ENCODE measurements around the gene EPC2. TPM values are rescaled to one million over a fixed set of nuclear protein-coding genes. Genes with fewer than 3 reads are reported as not detected.

The EPC2 gene
- total RNA-seq (72.3 and 76.7 TPM in 2 replicates), polyA plus RNA-seq (18.0 and 33.3 TPM in 2 replicates), polyA minus RNA-seq (26.8 and 44.7 TPM in 2 replicates)
- total RNA-seq (2013): 51.1 TPM

GRCh38 chr2:148643998-148644882 lies at the start of gene EPC2:
EPC2 (plus strand) TSS chr2:148644751; CDS start chr2:148645018, 267 bp downstream.
- peaks cover 33% of the 10 kb centered on the region for H3K4me1 Mint-ChIP-seq
- CTCF ChIA-PET: no interaction called here
- H3K9me3 ChIP-seq (ENCODE audit: control extremely low read depth in 1 of 3, control insufficient read depth in 2 of 3, insufficient read depth in 1 of 3, low read length in 2 of 3): peaks cover 0 to 7% (median 0%) of the 10 kb centered on the region in 3 donors
- H3K27me3 Mint-ChIP-seq: no peaks in the 10 kb centered on the region
- peaks cover 2% of the 10 kb centered on the region for H3K9me3 Mint-ChIP-seq (ENCODE audit: insufficient read depth)
- no peak for TF ChIP-seq EZH2 (IDR thresholded peaks at IDR 0.05; ENCODE audit: borderline replicate concordance, insufficient read depth, low read depth, low read length, poor library complexity, severe bottlenecking)
- no peak for TF ChIP-seq CTCF (IDR thresholded peaks at IDR 0.05)
- H2AFZ ChIP-seq (ENCODE audit: insufficient read depth, low read depth, low read length, poor library complexity, severe bottlenecking): peak within 1 kb of the TSS; percentile 99
- WGBS (ENCODE audit: insufficient coverage): under 1% methylated on average over 76 of the region's 94 CpGs
- H3K27ac Mint-ChIP-seq: peak within 1 kb of the TSS; percentile 98
- POLR2A ChIA-PET: interaction anchor here (0.7 to 1.0 kb wide), 2 partner anchors 230 to 943 kb away, joined by 3 read pairs; partner anchors contain the start of gene MMADHC
- peak; percentile 57 for ATAC-seq (ENCODE audit: low read depth)
- peak within 1 kb of the TSS; percentile 98 for H3K4me3 Mint-ChIP-seq
- no peaks in the 10 kb centered on the region for H3K36me3 ChIP-seq (replicated peaks in 1 of 2; ENCODE audit: control extremely low read depth in 1 of 2, control insufficient read depth in 1 of 2, extremely low read depth in 1 of 2, insufficient read depth in 2 of 2, low read length in 1 of 2)
- DNase-seq: peak; percentile 94
- peaks cover 43% of the 10 kb centered on the region for H3K79me2 ChIP-seq (ENCODE audit: control insufficient read depth, insufficient read depth, low read length)
- peak within 1 kb of the TSS; percentile 97 for H3K9ac ChIP-seq (ENCODE audit: low read length)
- H3K4me2 ChIP-seq (replicated peaks; ENCODE audit: low read depth, low read length, poor library complexity, severe bottlenecking): peak within 1 kb of the TSS; percentile 94
- H3K27me3 ChIP-seq (replicated peaks in 1 of 4; ENCODE audit: control extremely low read depth in 1 of 4, control insufficient read depth in 3 of 4, insufficient read depth in 4 of 4, low read length in 3 of 4): no peaks in the 10 kb centered on the region
- intact Hi-C loops (cut with micrococcal nuclease): loop anchor here (2.0 to 10.0 kb wide), 3 partner anchors 29 to 799 kb away; partner anchors contain the start of gene ACVR2A
- peak within 1 kb of the TSS; percentile 92 to 94 for H3K27ac ChIP-seq (ENCODE audit: low read length in 2 of 2)
- H3K4me3 ChIP-seq (ENCODE audit: control extremely low read depth in 1 of 5, extremely low read depth in 1 of 5, insufficient read depth in 1 of 5, low read depth in 2 of 5, low read length in 4 of 5): peak within 1 kb of the TSS; percentile 84 to 96 (median 93)
- peaks cover 25% of the 10 kb centered on the region for H4K20me1 ChIP-seq (ENCODE audit: control insufficient read depth, insufficient read depth, low read length, poor library complexity, severe bottlenecking)
- peaks cover 19 to 25% of the 10 kb centered on the region in 2 donors for H3K4me1 ChIP-seq (ENCODE audit: control insufficient read depth in 2 of 2, insufficient read depth in 2 of 2, low read length in 2 of 2)

- Histone ChIP-seq H4K20me1 (ENCODE audit: control insufficient read depth, insufficient read depth, low read length, poor library complexity, severe bottlenecking) (no peaks in the 10 kb centered on the region), H3K4me1 (ENCODE audit: control insufficient read depth in 2 of 2, insufficient read depth in 2 of 2, low read length in 2 of 2) (no peaks in the 10 kb centered on the region), H3K9me3 (ENCODE audit: control extremely low read depth in 1 of 3, control insufficient read depth in 2 of 3, insufficient read depth in 1 of 3, low read length in 2 of 3) (peaks cover 0 to 5% (median 2%) of the 10 kb centered on the region in 3 donors), H3K36me3 (replicated peaks in 1 of 2; ENCODE audit: control extremely low read depth in 1 of 2, control insufficient read depth in 1 of 2, extremely low read depth in 1 of 2, insufficient read depth in 2 of 2, low read length in 1 of 2) (no peaks in the 10 kb centered on the region), H3K79me2 (ENCODE audit: control insufficient read depth, insufficient read depth, low read length) (no peaks in the 10 kb centered on the region), H3K4me3 (ENCODE audit: control extremely low read depth in 1 of 5, extremely low read depth in 1 of 5, insufficient read depth in 1 of 5, low read depth in 2 of 5, low read length in 4 of 5) (no peak overlapping the region), H3K27me3 (replicated peaks in 1 of 4; ENCODE audit: control extremely low read depth in 1 of 4, control insufficient read depth in 3 of 4, insufficient read depth in 4 of 4, low read length in 3 of 4) (no peaks in the 10 kb centered on the region), H3K9ac (ENCODE audit: low read length) (no peak overlapping the region), H3K27ac (ENCODE audit: low read length in 2 of 2) (no peak overlapping the region), H2AFZ (ENCODE audit: insufficient read depth, low read depth, low read length, poor library complexity, severe bottlenecking) (no peak overlapping the region), H3K4me2 (replicated peaks; ENCODE audit: low read depth, low read length, poor library complexity, severe bottlenecking) (no peak overlapping the region)
- ChIA-PET POLR2A (no interaction called here), CTCF (no interaction called here)
- TF ChIP-seq CTCF (IDR thresholded peaks at IDR 0.05) (no peak), EZH2 (IDR thresholded peaks at IDR 0.05; ENCODE audit: borderline replicate concordance, insufficient read depth, low read depth, low read length, poor library complexity, severe bottlenecking) (no peak)
- H3K4me3 Mint-ChIP-seq: no peak overlapping the region
- intact Hi-C loops (cut with micrococcal nuclease): no loop called here
- H3K27me3 Mint-ChIP-seq: peaks cover 7% of the 10 kb centered on the region
- H3K27ac Mint-ChIP-seq: no peak overlapping the region
- no peaks in the 10 kb centered on the region for H3K9me3 Mint-ChIP-seq (ENCODE audit: insufficient read depth)
- ATAC-seq (ENCODE audit: low read depth) (no peak), DNase-seq (no peak)
- 80% methylated on average over 2 of the region's 4 CpGs for WGBS (ENCODE audit: insufficient coverage)
- peaks cover 7% of the 10 kb centered on the region for H3K4me1 Mint-ChIP-seq
These were observed 48.5 kb upstream of the EPC2 start for GRCh38 chr2:148596018-148596417.
